ENCODE measurements around the gene TTL.
"Not testable (repeated sequence)": the region's sequence is repeated elsewhere in the genome, so short reads cannot be mapped to it uniquely, and the experiment has no call there.

The TTL gene

GRCh38 chr2:112481528-112482233 lies at the start of gene TTL:
TTL (plus strand) TSS chr2:112482156; CDS start chr2:112482345, 189 bp downstream.
- peak; percentile 86 for DNase-seq

GRCh38 chr2:112432390-112432734 lies 49.6 kb upstream of the TTL start:
- not testable (repeated sequence) for DNase-seq

- DNase-seq: not testable (repeated sequence)
Measured at GRCh38 chr2:112432735-112433479, 49.0 kb upstream of the TTL start.

GRCh38 chr2:112433480-112433879 lies 48.5 kb upstream of the TTL start, which contains the start of gene RGPD8:
RGPD8 (minus strand) TSS chr2:112433645; CDS start chr2:112433453, 192 bp downstream.
- DNase-seq: not testable (repeated sequence)

- no peak for DNase-seq
Measured at GRCh38 chr2:112433932-112434730, 47.8 kb upstream of the TTL start.

- DNase-seq: not testable (repeated sequence)
Measured at GRCh38 chr2:112434890-112435715, 46.9 kb upstream of the TTL start.

- not testable (repeated sequence) for DNase-seq
Measured at GRCh38 chr2:112435716-112436431, 46.1 kb upstream of the TTL start.

GRCh38 chr2:112436993-112437392 lies 45.0 kb upstream of the TTL start:
- not testable (repeated sequence) for DNase-seq

- not testable (repeated sequence) for DNase-seq
Measured at GRCh38 chr2:112437405-112437831, 44.5 kb upstream of the TTL start.

GRCh38 chr2:112438603-112439261 lies 43.2 kb upstream of the TTL start:
- not testable (repeated sequence) for DNase-seq

- not testable (repeated sequence) for DNase-seq
Measured at GRCh38 chr2:112444256-112444655, 37.7 kb upstream of the TTL start.

- DNase-seq: no peak
Measured at GRCh38 chr2:112449854-112450253, 32.1 kb upstream of the TTL start.

GRCh38 chr2:112451317-112451716 lies 30.6 kb upstream of the TTL start:
- DNase-seq: no peak

- DNase-seq: no peak
Measured at GRCh38 chr2:112454586-112454985, 27.4 kb upstream of the TTL start.

GRCh38 chr2:112459372-112459771 lies 22.6 kb upstream of the TTL start:
- no peak for DNase-seq

GRCh38 chr2:112462178-112462577 lies 19.8 kb upstream of the TTL start:
- no peak for DNase-seq

- no peak for DNase-seq
Measured at GRCh38 chr2:112463256-112463655, 18.7 kb upstream of the TTL start.

GRCh38 chr2:112465382-112465781 lies 16.6 kb upstream of the TTL start:
- no peak for DNase-seq

GRCh38 chr2:112472547-112473263 lies 9.3 kb upstream of the TTL start:
- no peak for DNase-seq

- no peak for DNase-seq
Measured at GRCh38 chr2:112474844-112475486, 7.0 kb upstream of the TTL start.

Measured in NCI-H69 (cell line).